Endodermal cell (in vitro differentiated cells): Measurements from ENCODE around the gene ARHGAP22. TPM values are rescaled to one million over a fixed set of nuclear protein-coding genes. Genes with fewer than 3 reads are reported as not detected.

Experiments used
- DNase-seq: peaks from one replicate; pipeline ENCODE4 v3.0.0-alpha.2; 2017
- H3K27ac ChIP-seq: 2 replicates; pipeline ENCODE4 v1.5.1; 2013; ENCODE audit warnings: mild to moderate bottlenecking, low read depth, low read length, moderate library complexity
- H3K27me3 ChIP-seq: 2 replicates; pipeline ENCODE4 v1.6.1; 2013; ENCODE audit warnings: mild to moderate bottlenecking, low read length, moderate library complexity; ENCODE audit not compliant: insufficient read depth, control insufficient read depth, poor library complexity, severe bottlenecking
- H3K36me3 ChIP-seq: 2 replicates; pipeline ENCODE4 v1.7.0; 2013; ENCODE audit warnings: mild to moderate bottlenecking, low read length, moderate library complexity; ENCODE audit not compliant: control insufficient read depth, insufficient read depth
- H3K4me1 ChIP-seq: one replicate; pipeline ENCODE4 v1.7.0; 2013; ENCODE audit warnings: low read length; ENCODE audit not compliant: control insufficient read depth, insufficient read depth
- H3K4me3 ChIP-seq: 2 replicates; pipeline ENCODE4 v1.5.1; 2013; ENCODE audit warnings: mild to moderate bottlenecking, low read length, moderate library complexity
- H3K9ac ChIP-seq: 2 replicates; pipeline ENCODE4 v1.6.1; 2013; ENCODE audit warnings: mild to moderate bottlenecking, low read length, moderate library complexity; ENCODE audit not compliant: poor library complexity, severe bottlenecking; ENCODE audit errors: extremely low read depth
- H3K9me3 ChIP-seq: 2 replicates; pipeline ENCODE4 v1.6.1; 2013; ENCODE audit warnings: mild to moderate bottlenecking, low read length, moderate library complexity; ENCODE audit not compliant: control insufficient read depth
- H3K27ac Mint-ChIP-seq: 2 replicates; pipeline ENCODE4 v1.8.0; 2020; ENCODE audit warnings: mixed read lengths
- H3K27me3 Mint-ChIP-seq: 2 replicates; pipeline ENCODE4 v1.8.0; 2021; ENCODE audit warnings: mild to moderate bottlenecking, mixed read lengths; ENCODE audit not compliant: insufficient read depth
- H3K36me3 Mint-ChIP-seq: 2 replicates; pipeline ENCODE4 v1.8.0; 2020; ENCODE audit warnings: low read depth, mixed read lengths
- H3K4me1 Mint-ChIP-seq: 2 replicates; pipeline ENCODE4 v1.8.0; 2020; ENCODE audit warnings: mixed read lengths
- H3K4me3 Mint-ChIP-seq: 2 replicates; pipeline ENCODE4 v1.8.0; 2020; ENCODE audit warnings: mild to moderate bottlenecking, moderate library complexity, mixed read lengths
- H3K9me3 Mint-ChIP-seq: 2 replicates; pipeline ENCODE4 v1.8.0; 2020; ENCODE audit warnings: mild to moderate bottlenecking, mixed read lengths
- WGBS, 2 experiments: methylation state at CpG; one replicate each; pipeline versions ENCODE4 v1.1.5 to v1.1.7; 2013; ENCODE audit warnings: missing lambda C conversion rate in 2 of 2, mixed read lengths in 1 of 2; ENCODE audit not compliant: insufficient coverage in 1 of 2, insufficient read length in 1 of 2; 5-methylcytosine and 5-hydroxymethylcytosine counted together
- total RNA-seq, 2 donors: library from RNA; stranded (reverse); fragmentation: NEBNext Ultra II Directional in 1 of 2; extraction: Animal tissue kit (Norgen Biotek cat#: 25700) in 1 of 2; gene quantifications; 2 replicates in 1 of 2; 3 replicates in 1 of 2; pipeline ENCODE4 v1.2.1, GENCODE V29; 2021
- TF ChIP-seq, protein P1 (sequence below): fragments of 200-600 bp; sonication (generic); conservative IDR thresholded peaks from 2 replicates; pipeline ENCODE4 v1.5.0; 2021; ENCODE audit warnings: antibody characterized with exemption, mild to moderate bottlenecking

ARHGAP22 gene
- total RNA-seq, 2 donors from 2014 or later, result 10.3 to 14.1 TPM

DNA sequence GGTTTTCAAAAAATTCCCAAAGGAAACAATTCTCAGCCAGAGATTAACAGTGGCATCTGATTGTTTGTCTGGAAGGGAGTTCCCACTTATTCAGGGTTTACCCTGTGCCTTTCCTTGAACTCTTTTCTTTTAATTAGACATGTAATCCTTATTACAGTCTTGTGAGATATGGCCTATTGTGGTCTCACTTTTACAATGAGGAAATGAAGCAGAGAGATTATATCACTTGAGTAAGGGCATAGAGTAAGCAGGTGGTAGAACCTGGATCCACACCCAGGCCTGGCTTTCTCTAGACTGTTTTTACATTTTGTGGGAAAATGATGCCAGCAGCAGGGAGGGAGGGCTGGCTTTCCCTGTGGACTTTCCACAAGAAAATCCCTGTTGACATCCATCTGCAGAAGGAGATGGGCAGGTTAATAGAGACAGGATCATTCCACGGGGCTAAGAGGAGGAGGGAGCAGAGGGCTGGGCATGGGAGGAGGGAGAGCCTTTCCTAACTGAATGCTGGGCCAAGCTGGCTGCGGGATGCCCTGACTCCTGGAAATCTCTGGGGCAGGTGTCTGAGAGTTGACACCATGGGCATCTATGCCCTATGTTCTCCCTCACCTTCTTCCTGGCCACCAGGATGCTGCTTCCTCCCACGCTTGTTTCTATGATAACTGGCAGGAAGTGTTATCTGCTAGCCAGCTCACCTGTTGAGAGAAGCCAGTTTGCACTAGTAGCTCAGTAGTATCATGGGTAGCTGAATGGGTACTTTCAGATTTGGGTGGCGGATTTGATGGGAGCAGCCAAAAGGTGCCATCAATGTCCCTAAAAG, 28.7 kb upstream of the ARHGAP22 start:
- Mint-ChIP-seq H3K9me3 (no peaks in the 10 kb centered on the region), H3K36me3 (no peaks in the 10 kb centered on the region), H3K27ac (no peak overlapping the region), H3K4me3 (no peak overlapping the region), H3K4me1 (peaks cover 4% of the 10 kb centered on the region), H3K27me3 (peaks cover 9% of the 10 kb centered on the region)
- H3K4me1 ChIP-seq, result no peaks in the 10 kb centered on the region
- 89 to 100% methylated on average over 2 to 4 of the region's 4 CpGs for WGBS, 2 experiments
- TF ChIP-seq, protein P1, sequence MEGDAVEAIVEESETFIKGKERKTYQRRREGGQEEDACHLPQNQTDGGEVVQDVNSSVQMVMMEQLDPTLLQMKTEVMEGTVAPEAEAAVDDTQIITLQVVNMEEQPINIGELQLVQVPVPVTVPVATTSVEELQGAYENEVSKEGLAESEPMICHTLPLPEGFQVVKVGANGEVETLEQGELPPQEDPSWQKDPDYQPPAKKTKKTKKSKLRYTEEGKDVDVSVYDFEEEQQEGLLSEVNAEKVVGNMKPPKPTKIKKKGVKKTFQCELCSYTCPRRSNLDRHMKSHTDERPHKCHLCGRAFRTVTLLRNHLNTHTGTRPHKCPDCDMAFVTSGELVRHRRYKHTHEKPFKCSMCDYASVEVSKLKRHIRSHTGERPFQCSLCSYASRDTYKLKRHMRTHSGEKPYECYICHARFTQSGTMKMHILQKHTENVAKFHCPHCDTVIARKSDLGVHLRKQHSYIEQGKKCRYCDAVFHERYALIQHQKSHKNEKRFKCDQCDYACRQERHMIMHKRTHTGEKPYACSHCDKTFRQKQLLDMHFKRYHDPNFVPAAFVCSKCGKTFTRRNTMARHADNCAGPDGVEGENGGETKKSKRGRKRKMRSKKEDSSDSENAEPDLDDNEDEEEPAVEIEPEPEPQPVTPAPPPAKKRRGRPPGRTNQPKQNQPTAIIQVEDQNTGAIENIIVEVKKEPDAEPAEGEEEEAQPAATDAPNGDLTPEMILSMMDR, result no peak
- no peak overlapping the region for H3K9ac ChIP-seq
- peaks cover 1% of the 10 kb centered on the region for H3K27me3 ChIP-seq
- DNase-seq, result no peak
- H3K4me3 ChIP-seq, result no peak overlapping the region
- no peak overlapping the region for H3K27ac ChIP-seq
- no peaks in the 10 kb centered on the region for H3K9me3 ChIP-seq
- H3K36me3 ChIP-seq, result no peaks in the 10 kb centered on the region

DNA sequence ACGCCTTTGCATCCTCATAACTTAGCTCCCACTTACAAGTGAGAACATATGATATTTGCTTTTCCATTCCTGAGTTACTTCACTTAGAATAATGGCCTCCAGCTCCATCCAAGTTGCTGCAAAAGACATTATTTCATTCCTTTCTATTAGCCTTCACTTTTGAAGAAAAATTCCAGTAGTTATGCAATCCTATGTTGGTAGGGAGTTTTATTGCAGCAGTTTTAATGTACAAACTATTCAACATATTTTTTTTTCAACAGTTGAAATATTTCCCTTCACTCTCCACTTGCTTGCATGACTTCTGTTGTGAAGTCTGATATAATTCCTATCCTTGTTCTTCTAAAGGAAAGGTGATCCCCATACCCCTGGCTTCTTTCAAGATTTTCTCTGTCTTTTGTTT, 27.3 kb upstream of the ARHGAP22 start:
- Mint-ChIP-seq H3K36me3 (no peaks in the 10 kb centered on the region), H3K27ac (no peak overlapping the region), H3K27me3 (peaks cover 9% of the 10 kb centered on the region), H3K4me1 (peaks cover 4% of the 10 kb centered on the region), H3K4me3 (no peak overlapping the region), H3K9me3 (no peaks in the 10 kb centered on the region)
- TF ChIP-seq, protein P1, result no peak
- Histone ChIP-seq H3K9me3 (no peaks in the 10 kb centered on the region), H3K4me3 (no peak overlapping the region), H3K27ac (no peak overlapping the region), H3K27me3 (no peaks in the 10 kb centered on the region), H3K9ac (no peak overlapping the region), H3K36me3 (no peaks in the 10 kb centered on the region), H3K4me1 (no peaks in the 10 kb centered on the region)
- no peak for DNase-seq
- WGBS, 2 experiments, result 88% methylated on average over 1 of the region's 1 CpG

DNA sequence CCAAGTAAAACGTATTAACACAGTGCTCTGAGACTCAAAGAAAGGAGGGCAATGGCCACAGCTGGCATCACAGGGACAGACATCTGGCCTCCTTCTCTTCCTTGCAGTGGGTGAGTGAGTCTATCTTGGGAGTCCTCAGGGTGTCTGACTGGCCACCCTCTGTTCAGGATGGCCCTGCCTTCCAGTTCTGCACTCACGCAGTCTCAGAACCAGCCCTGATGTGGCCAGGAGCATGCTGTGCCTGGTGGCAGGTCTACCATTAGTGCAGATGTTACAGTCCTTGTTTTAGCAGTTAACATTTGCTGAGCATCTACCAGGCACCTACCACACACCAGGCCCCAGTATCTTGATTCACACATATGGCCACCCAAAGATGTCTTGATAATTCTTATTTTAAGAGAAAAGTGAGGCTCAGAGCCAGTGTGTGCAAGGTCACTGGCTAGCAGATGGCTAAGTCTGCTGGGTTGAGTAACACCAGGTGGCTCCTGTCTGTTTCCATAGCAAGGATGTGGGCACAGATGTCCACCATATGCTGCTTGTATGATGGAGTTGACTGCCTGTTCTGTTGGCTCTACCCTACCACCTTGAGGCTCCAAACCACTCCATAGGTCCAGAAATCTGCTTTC, 23.2 kb upstream of the ARHGAP22 start:
- DNase-seq, result no peak
- Histone ChIP-seq H3K9ac (no peak overlapping the region), H3K4me3 (no peak overlapping the region), H3K9me3 (no peaks in the 10 kb centered on the region), H3K27ac (no peak overlapping the region), H3K36me3 (no peaks in the 10 kb centered on the region), H3K4me1 (no peaks in the 10 kb centered on the region), H3K27me3 (no peaks in the 10 kb centered on the region)
- TF ChIP-seq, protein P1, result no peak
- Mint-ChIP-seq H3K4me3 (no peak overlapping the region), H3K9me3 (no peaks in the 10 kb centered on the region), H3K4me1 (no peaks in the 10 kb centered on the region), H3K27me3 (peaks cover 10% of the 10 kb centered on the region), H3K36me3 (no peaks in the 10 kb centered on the region), H3K27ac (no peak overlapping the region)
- WGBS, 2 experiments, result 90 to 96% methylated on average over 2 of the region's 2 CpGs
